ENCODE results near the gene MAFG. TPM values are rescaled to one million over a fixed set of nuclear protein-coding genes. Genes with fewer than 3 reads are reported as not detected.

MAFG gene
- total and polyA plus RNA-seq, 2 of the 13 experiments (the other 11 are each of a cell fraction or from before 2014, with no cell fraction given), result 14.5 to 20.0 TPM

DNA sequence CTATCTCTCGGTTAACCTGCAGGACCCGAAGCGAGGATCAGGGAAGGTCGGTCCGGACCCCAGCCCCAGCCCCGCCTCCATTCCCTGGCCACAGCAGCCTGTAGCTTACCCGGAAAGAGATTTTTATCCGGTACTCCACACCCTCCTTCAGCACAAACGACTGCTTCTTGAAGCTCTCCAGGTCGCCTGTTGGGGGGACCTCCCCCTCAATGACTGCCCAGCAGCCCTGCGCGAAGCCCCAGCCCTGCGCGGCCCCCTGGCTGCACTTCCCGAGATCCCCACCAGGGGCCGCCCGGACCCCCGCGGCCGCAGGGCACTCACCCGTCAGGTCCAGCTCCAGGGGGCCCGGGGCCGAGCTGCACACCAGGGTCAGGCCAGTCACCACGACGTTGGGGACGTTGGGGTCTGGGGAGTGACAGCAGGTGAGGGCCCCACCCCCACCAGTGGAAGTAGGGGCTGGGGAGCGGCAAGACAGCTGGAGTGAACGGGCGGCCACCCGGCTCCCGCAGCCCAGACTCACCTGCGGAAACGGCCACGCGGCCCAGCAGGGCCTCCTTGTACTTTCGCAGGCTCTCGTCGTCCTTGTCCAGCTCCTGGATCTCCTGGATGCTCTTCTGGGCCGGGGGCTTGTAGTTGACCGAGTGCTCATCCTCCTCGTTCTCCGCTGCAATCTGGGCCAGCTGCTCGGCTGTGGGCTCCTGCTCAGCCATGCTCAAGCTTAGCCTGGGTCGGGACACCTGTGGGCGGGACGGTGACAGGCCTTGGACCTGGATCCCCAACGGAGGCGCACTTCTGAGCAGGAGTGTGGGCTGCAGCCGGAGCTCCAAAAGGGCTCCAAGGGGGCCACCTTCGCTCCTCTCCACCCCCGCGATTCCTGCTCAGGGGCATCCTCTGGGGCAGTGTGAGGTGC lies 58.1 kb downstream of the MAFG start (continued):
- TF ChIP-seq ZNF234 (CRISPR knock-in tag; conservative IDR thresholded peaks at IDR 0.05), result no peak
- TF ChIP-seq, protein P1, sequence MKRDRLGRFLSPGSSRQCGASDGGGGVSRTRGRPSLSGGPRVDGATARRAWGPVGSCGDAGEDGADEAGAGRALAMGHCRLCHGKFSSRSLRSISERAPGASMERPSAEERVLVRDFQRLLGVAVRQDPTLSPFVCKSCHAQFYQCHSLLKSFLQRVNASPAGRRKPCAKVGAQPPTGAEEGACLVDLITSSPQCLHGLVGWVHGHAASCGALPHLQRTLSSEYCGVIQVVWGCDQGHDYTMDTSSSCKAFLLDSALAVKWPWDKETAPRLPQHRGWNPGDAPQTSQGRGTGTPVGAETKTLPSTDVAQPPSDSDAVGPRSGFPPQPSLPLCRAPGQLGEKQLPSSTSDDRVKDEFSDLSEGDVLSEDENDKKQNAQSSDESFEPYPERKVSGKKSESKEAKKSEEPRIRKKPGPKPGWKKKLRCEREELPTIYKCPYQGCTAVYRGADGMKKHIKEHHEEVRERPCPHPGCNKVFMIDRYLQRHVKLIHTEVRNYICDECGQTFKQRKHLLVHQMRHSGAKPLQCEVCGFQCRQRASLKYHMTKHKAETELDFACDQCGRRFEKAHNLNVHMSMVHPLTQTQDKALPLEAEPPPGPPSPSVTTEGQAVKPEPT (CRISPR knock-in tag; IDR thresholded peaks at IDR 0.05; ENCODE audit: low read depth), result no peak
- no peak for TF ChIP-seq ARNTL (CRISPR knock-in tag; IDR thresholded peaks at IDR 0.05)
- TF ChIP-seq ZNF672 (CRISPR knock-in tag; IDR thresholded peaks at IDR 0.05), result peak; percentile 52; the same call in 1 of the 2 replicates
- TF ChIP-seq, protein P2, sequence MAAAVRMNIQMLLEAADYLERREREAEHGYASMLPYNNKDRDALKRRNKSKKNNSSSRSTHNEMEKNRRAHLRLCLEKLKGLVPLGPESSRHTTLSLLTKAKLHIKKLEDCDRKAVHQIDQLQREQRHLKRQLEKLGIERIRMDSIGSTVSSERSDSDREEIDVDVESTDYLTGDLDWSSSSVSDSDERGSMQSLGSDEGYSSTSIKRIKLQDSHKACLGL (CRISPR knock-in tag; IDR thresholded peaks at IDR 0.05), result no peak; the same call in 1 of the 2 replicates
- TF ChIP-seq, protein P3, sequence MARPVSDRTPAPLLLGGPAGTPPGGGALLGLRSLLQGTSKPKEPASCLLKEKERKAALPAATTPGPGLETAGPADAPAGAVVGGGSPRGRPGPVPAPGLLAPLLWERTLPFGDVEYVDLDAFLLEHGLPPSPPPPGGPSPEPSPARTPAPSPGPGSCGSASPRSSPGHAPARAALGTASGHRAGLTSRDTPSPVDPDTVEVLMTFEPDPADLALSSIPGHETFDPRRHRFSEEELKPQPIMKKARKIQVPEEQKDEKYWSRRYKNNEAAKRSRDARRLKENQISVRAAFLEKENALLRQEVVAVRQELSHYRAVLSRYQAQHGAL (CRISPR knock-in tag; IDR thresholded peaks at IDR 0.05; ENCODE audit: not compliant biosample characterization), result no peak
- TF ChIP-seq, protein P4, sequence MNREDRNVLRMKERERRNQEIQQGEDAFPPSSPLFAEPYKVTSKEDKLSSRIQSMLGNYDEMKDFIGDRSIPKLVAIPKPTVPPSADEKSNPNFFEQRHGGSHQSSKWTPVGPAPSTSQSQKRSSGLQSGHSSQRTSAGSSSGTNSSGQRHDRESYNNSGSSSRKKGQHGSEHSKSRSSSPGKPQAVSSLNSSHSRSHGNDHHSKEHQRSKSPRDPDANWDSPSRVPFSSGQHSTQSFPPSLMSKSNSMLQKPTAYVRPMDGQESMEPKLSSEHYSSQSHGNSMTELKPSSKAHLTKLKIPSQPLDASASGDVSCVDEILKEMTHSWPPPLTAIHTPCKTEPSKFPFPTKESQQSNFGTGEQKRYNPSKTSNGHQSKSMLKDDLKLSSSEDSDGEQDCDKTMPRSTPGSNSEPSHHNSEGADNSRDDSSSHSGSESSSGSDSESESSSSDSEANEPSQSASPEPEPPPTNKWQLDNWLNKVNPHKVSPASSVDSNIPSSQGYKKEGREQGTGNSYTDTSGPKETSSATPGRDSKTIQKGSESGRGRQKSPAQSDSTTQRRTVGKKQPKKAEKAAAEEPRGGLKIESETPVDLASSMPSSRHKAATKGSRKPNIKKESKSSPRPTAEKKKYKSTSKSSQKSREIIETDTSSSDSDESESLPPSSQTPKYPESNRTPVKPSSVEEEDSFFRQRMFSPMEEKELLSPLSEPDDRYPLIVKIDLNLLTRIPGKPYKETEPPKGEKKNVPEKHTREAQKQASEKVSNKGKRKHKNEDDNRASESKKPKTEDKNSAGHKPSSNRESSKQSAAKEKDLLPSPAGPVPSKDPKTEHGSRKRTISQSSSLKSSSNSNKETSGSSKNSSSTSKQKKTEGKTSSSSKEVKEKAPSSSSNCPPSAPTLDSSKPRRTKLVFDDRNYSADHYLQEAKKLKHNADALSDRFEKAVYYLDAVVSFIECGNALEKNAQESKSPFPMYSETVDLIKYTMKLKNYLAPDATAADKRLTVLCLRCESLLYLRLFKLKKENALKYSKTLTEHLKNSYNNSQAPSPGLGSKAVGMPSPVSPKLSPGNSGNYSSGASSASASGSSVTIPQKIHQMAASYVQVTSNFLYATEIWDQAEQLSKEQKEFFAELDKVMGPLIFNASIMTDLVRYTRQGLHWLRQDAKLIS (CRISPR knock-in tag; IDR thresholded peaks at IDR 0.05), result 0 out of 2 replicates have a peak, but pooled peaks have one; percentile 33
- peak; percentile 51 for TF ChIP-seq HNRNPLL (IDR thresholded peaks at IDR 0.05; ENCODE audit: low read depth, low read length, poor library complexity, severe bottlenecking)
- peak; percentile 99 for TF ChIP-seq ZBTB7B (CRISPR knock-in tag; IDR thresholded peaks at IDR 0.05)
- TF ChIP-seq ZZZ3 (CRISPR knock-in tag; IDR thresholded peaks at IDR 0.05; ENCODE audit: borderline replicate concordance), result no peak
- TF ChIP-seq GABPB1 (CRISPR knock-in tag; IDR thresholded peaks at IDR 0.05), result peak; percentile 71; the same call in 1 of the 2 replicates
- TF ChIP-seq, protein P5, sequence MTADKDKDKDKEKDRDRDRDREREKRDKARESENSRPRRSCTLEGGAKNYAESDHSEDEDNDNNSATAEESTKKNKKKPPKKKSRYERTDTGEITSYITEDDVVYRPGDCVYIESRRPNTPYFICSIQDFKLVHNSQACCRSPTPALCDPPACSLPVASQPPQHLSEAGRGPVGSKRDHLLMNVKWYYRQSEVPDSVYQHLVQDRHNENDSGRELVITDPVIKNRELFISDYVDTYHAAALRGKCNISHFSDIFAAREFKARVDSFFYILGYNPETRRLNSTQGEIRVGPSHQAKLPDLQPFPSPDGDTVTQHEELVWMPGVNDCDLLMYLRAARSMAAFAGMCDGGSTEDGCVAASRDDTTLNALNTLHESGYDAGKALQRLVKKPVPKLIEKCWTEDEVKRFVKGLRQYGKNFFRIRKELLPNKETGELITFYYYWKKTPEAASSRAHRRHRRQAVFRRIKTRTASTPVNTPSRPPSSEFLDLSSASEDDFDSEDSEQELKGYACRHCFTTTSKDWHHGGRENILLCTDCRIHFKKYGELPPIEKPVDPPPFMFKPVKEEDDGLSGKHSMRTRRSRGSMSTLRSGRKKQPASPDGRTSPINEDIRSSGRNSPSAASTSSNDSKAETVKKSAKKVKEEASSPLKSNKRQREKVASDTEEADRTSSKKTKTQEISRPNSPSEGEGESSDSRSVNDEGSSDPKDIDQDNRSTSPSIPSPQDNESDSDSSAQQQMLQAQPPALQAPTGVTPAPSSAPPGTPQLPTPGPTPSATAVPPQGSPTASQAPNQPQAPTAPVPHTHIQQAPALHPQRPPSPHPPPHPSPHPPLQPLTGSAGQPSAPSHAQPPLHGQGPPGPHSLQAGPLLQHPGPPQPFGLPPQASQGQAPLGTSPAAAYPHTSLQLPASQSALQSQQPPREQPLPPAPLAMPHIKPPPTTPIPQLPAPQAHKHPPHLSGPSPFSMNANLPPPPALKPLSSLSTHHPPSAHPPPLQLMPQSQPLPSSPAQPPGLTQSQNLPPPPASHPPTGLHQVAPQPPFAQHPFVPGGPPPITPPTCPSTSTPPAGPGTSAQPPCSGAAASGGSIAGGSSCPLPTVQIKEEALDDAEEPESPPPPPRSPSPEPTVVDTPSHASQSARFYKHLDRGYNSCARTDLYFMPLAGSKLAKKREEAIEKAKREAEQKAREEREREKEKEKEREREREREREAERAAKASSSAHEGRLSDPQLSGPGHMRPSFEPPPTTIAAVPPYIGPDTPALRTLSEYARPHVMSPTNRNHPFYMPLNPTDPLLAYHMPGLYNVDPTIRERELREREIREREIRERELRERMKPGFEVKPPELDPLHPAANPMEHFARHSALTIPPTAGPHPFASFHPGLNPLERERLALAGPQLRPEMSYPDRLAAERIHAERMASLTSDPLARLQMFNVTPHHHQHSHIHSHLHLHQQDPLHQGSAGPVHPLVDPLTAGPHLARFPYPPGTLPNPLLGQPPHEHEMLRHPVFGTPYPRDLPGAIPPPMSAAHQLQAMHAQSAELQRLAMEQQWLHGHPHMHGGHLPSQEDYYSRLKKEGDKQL (CRISPR knock-in tag; IDR thresholded peaks at IDR 0.05; ENCODE audit: low read depth), result 0 out of 2 replicates have a peak, but pooled peaks have one; percentile 7
- TF ChIP-seq ZBTB20 (CRISPR knock-in tag; IDR thresholded peaks at IDR 0.05; ENCODE audit: borderline replicate concordance, low read depth), result no peak
- TF ChIP-seq DNMT1 (CRISPR knock-in tag; IDR thresholded peaks at IDR 0.05), result 0 out of 2 replicates have a peak, but pooled peaks have one; percentile 91
- no peak for TF ChIP-seq JUND (CRISPR knock-in tag; IDR thresholded peaks at IDR 0.05)

Measured in HepG2 (cell line).